ENCODE results near the gene KLHL34.

DNA sequence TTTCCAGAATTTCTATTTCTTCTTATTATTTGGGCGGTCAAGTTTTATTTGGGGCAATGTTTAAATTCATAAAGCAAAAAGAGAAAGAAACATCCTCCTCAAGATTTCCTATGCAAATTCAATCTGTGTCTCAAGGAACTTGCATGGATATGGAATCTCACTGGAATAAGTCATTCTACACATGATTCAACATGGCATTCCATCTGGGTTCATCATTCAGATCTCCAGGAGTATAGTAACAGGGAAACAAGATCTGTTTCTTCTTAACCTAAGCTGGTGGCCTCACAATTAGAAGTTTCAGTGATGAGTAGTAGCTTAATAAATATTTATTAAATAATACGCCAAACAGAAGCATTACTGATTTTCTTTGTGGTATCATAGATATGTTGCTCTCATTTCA lies 19.8 kb downstream of the KLHL34 start:
- TF ChIP-seq, protein P1, sequence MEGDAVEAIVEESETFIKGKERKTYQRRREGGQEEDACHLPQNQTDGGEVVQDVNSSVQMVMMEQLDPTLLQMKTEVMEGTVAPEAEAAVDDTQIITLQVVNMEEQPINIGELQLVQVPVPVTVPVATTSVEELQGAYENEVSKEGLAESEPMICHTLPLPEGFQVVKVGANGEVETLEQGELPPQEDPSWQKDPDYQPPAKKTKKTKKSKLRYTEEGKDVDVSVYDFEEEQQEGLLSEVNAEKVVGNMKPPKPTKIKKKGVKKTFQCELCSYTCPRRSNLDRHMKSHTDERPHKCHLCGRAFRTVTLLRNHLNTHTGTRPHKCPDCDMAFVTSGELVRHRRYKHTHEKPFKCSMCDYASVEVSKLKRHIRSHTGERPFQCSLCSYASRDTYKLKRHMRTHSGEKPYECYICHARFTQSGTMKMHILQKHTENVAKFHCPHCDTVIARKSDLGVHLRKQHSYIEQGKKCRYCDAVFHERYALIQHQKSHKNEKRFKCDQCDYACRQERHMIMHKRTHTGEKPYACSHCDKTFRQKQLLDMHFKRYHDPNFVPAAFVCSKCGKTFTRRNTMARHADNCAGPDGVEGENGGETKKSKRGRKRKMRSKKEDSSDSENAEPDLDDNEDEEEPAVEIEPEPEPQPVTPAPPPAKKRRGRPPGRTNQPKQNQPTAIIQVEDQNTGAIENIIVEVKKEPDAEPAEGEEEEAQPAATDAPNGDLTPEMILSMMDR (conservative IDR thresholded peaks at IDR 0.05 in 1 of 2, IDR thresholded peaks at IDR 0.05 in 1 of 2; ENCODE audit: extremely low read depth in 1 of 2, insufficient read depth in 1 of 2, low read depth in 1 of 2, low read length in 2 of 2) = no peak
- no peak for TF ChIP-seq EZH2 (IDR thresholded peaks at IDR 0.05; ENCODE audit: borderline replicate concordance, low read length)
